HepG2 (cell line): ENCODE data around the gene FOCAD. TPM values are rescaled to one million over a fixed set of nuclear protein-coding genes. Genes with fewer than 3 reads are reported as not detected.

ENCODE experiments used
- ATAC-seq: fragments of 200-7000 bp; cut with Tn5 transposase; 3 replicates; pipeline ENCODE4 v1.9.1; 2020; ENCODE audit warnings: mild to moderate bottlenecking, moderate library complexity
- BruUV-seq: library from RNA; stranded (reverse); fragments of 400-500 nt; replicated peaks from 2 replicates; lab custom pipeline; 2021; lab: Mats Ljungman, UMichigan
- CTCF ChIA-PET: fragments of 300-600 bp; formaldehyde crosslinking; extraction: SDS; loops from one replicate; lab custom pipeline; 2021; ENCODE audit warnings: low total read pairs, inconsistent platforms, low intra/inter-chr PET ratio; lab: Yijun Ruan, JAX
- POLR2A ChIA-PET: fragments of 350-600 bp; sonication (Branson Sonifier 250); formaldehyde crosslinking; loops from one replicate; lab custom pipeline; 2020; ENCODE audit warnings: antibody characterized with exemption, inconsistent platforms; lab: Yijun Ruan, JAX
- DNase-seq: peaks from one replicate; pipeline ENCODE4 v3.0.0-alpha.2; 2015; ENCODE audit warnings: low spot score
- FAIRE-seq: peaks from 3 replicates; lab custom pipeline; 2011; peaks lifted over from hg19 to GRCh38; lab: Jason Lieb, UNC
- H2AFZ ChIP-seq: one replicate; pipeline ENCODE4 v1.6.1; 2011; ENCODE audit warnings: low read length, inconsistent platforms
- H3K27ac ChIP-seq: fragments of 300-600 bp; 3 replicates; pipeline ENCODE4 v1.8.0; 2011; ENCODE audit warnings: mixed run types, mild to moderate bottlenecking, mixed read lengths, low read length, inconsistent platforms; ENCODE audit not compliant: insufficient read depth; ENCODE audit errors: extremely low read length
- H3K27me3 ChIP-seq, 2 experiments: fragments of 200-600 bp in 1 of 2; 2 replicates in 1 of 2; 3 replicates in 1 of 2; pipeline versions ENCODE4 v1.6.0 to v1.8.0; 2011; ENCODE audit warnings: low read length in 2 of 2, mild to moderate bottlenecking in 2 of 2, moderate library complexity in 2 of 2, inconsistent platforms in 1 of 2; ENCODE audit not compliant: insufficient read depth in 2 of 2, control insufficient read depth in 1 of 2
- H3K36me3 ChIP-seq, 2 experiments: fragments of 200-600 bp in 1 of 2; replicated peaks in 1 of 2; 2 replicates in 1 of 2; 3 replicates in 1 of 2; pipeline versions ENCODE4 v1.5.1 to v1.8.0; 2011; ENCODE audit warnings: low read length in 2 of 2, inconsistent platforms in 1 of 2; ENCODE audit not compliant: insufficient read depth in 2 of 2, control insufficient read depth in 1 of 2
- H3K4me1 ChIP-seq: 2 replicates; pipeline ENCODE4 v1.5.1; 2012; ENCODE audit warnings: low read length, inconsistent platforms; ENCODE audit not compliant: insufficient read depth
- H3K4me2 ChIP-seq: 2 replicates; pipeline ENCODE4 v1.6.0; 2011; ENCODE audit warnings: low read depth, low read length, inconsistent platforms
- H3K4me3 ChIP-seq, 3 experiments: fragments of 200-600 bp in 1 of 3; sonication (generic), shearing (Covaris generic) in 1 of 3; replicated peaks in 1 of 3; 2 replicates each; pipeline ENCODE4 v1.5.1; 2011 to 2016; ENCODE audit warnings: low read length in 3 of 3, inconsistent platforms in 2 of 3, low read depth in 2 of 3, mild to moderate bottlenecking in 2 of 3, control low read depth in 1 of 3, mixed read lengths in 1 of 3; ENCODE audit not compliant: insufficient read depth in 1 of 3
- H3K79me2 ChIP-seq: one replicate; pipeline ENCODE4 v1.6.1; 2011; ENCODE audit warnings: low read length, inconsistent platforms; ENCODE audit not compliant: insufficient read depth
- H3K9ac ChIP-seq: 2 replicates; pipeline ENCODE4 v1.6.0; 2011; ENCODE audit warnings: mild to moderate bottlenecking, low read depth, low read length, inconsistent platforms; ENCODE audit not compliant: insufficient read depth
- H3K9me3 ChIP-seq: 2 replicates; pipeline ENCODE4 v1.5.1; 2012; ENCODE audit warnings: mild to moderate bottlenecking, low read length
- H4K20me1 ChIP-seq: 2 replicates; pipeline ENCODE4 v1.6.0; 2011; ENCODE audit warnings: inconsistent platforms, mild to moderate bottlenecking, low read length, moderate library complexity; ENCODE audit not compliant: insufficient read depth
- CC2D1A ChIP-seq: sonication (generic); formaldehyde crosslinking; IDR thresholded peaks from 2 replicates; pipeline ENCODE4 v1.8.1; 2023; ENCODE audit warnings: mild to moderate bottlenecking, missing genetic modification reagents
- CREB1 ChIP-seq, 2 experiments: fragments of 450-650 bp in 1 of 2; IDR thresholded peaks; 2 replicates each; pipeline ENCODE4 v1.6.1; 2016 to 2017; ENCODE audit warnings: control low read depth in 1 of 2, mild to moderate bottlenecking in 1 of 2, missing compliant biosample characterization in 1 of 2, missing genetic modification characterization in 1 of 2
- GATA4 ChIP-seq: sonication (generic); IDR thresholded peaks from 2 replicates; pipeline ENCODE4 v1.6.1; 2016; ENCODE audit warnings: antibody characterized with exemption, low read depth, borderline replicate concordance
- GPBP1L1 ChIP-seq: sonication (generic); formaldehyde crosslinking; IDR thresholded peaks from 2 replicates; pipeline ENCODE4 v1.5.0; 2020; ENCODE audit warnings: mild to moderate bottlenecking, missing genetic modification reagents
- MYC ChIP-seq: sonication (generic); formaldehyde crosslinking; IDR thresholded peaks from 2 replicates; pipeline ENCODE4 v1.9.0; 2021; ENCODE audit warnings: missing genetic modification reagents, borderline replicate concordance
- NPAS2 ChIP-seq: sonication (generic); formaldehyde crosslinking; IDR thresholded peaks from 2 replicates; pipeline ENCODE4 v1.8.0; 2022; ENCODE audit warnings: mild to moderate bottlenecking, missing genetic modification reagents, borderline replicate concordance
- PRDM15 ChIP-seq: sonication (generic); formaldehyde crosslinking; IDR thresholded peaks from 2 replicates; pipeline ENCODE4 v1.4.0; 2020; ENCODE audit warnings: missing genetic modification reagents
- SCMH1 ChIP-seq: sonication (generic); formaldehyde crosslinking; IDR thresholded peaks from 2 replicates; pipeline ENCODE4 v1.9.0; 2021; ENCODE audit warnings: missing genetic modification reagents, mild to moderate bottlenecking, borderline replicate concordance
- SP4 ChIP-seq: sonication (generic); formaldehyde crosslinking; IDR thresholded peaks from 2 replicates; pipeline ENCODE4 v1.8.1; 2023; ENCODE audit warnings: mild to moderate bottlenecking, missing genetic modification reagents
- SRSF1 ChIP-seq: fragments of 200-400 bp; formaldehyde crosslinking; optimal IDR thresholded peaks from 2 replicates; pipeline ENCODE3; 2017; ENCODE audit warnings: mild to moderate bottlenecking, low read depth, low read length, moderate library complexity
- SRY ChIP-seq: sonication (generic); formaldehyde crosslinking; IDR thresholded peaks from 2 replicates; pipeline ENCODE4 v1.8.0; 2022; ENCODE audit warnings: mild to moderate bottlenecking, missing genetic modification reagents
- TOPORS ChIP-seq: sonication (generic); formaldehyde crosslinking; IDR thresholded peaks from 2 replicates; pipeline ENCODE4 v1.8.0; 2023; ENCODE audit warnings: mild to moderate bottlenecking, missing genetic modification reagents
- ZFP41 ChIP-seq: sonication (generic); formaldehyde crosslinking; IDR thresholded peaks from 2 replicates; pipeline ENCODE4 v1.4.0; 2020; ENCODE audit warnings: mild to moderate bottlenecking, missing genetic modification reagents, borderline replicate concordance
- ZNF138 ChIP-seq: sonication (generic); formaldehyde crosslinking; IDR thresholded peaks from 2 replicates; pipeline ENCODE4 v1.5.0; 2020; ENCODE audit warnings: mild to moderate bottlenecking, low read depth, missing genetic modification reagents
- ZNF343 ChIP-seq: sonication (generic); formaldehyde crosslinking; IDR thresholded peaks from 2 replicates; pipeline ENCODE4 v1.4.0; 2020; ENCODE audit warnings: mild to moderate bottlenecking, missing genetic modification reagents
- ZNF564 ChIP-seq: sonication (generic); formaldehyde crosslinking; IDR thresholded peaks from 2 replicates; pipeline ENCODE4 v1.8.1; 2023; ENCODE audit warnings: mild to moderate bottlenecking, missing genetic modification reagents
- ZNF644 ChIP-seq: IDR thresholded peaks from 2 replicates; pipeline ENCODE4 v1.6.1; 2016; ENCODE audit warnings: low read depth
- ZNF749 ChIP-seq: sonication (generic); formaldehyde crosslinking; IDR thresholded peaks from 2 replicates; pipeline ENCODE4 v1.8.0; 2022; ENCODE audit warnings: mild to moderate bottlenecking, missing genetic modification reagents, moderate library complexity, borderline replicate concordance
- WGBS: methylation state at CpG from one replicate; pipeline ENCODE4 v1.1.6; 2017; ENCODE audit warnings: low lambda C conversion rate; 5-methylcytosine and 5-hydroxymethylcytosine counted together
- in situ Hi-C: cut with HindIII; loops from 2 replicates; pipeline ENCODE4 v1.10.0; 2017; ENCODE audit warnings: low pct_unique_long_range_greater_than_20kb; ENCODE audit not compliant: extremely low pct_ligation_motif_present
- intact Hi-C: fragments of 100-400 bp; cut with micrococcal nuclease; formaldehyde crosslinking; loops from one replicate; pipeline ENCODE4 v1.10.0; 2022; ENCODE audit not compliant: unreplicated experiment
- polyA plus RNA-seq, 8 experiments: library from polyadenylated mRNA; depleted of rRNA in 3 of 8; stranded (reverse) in 7 of 8; unstranded in 1 of 8; fragments of >200 nt; fragmentation: Illumina TruSeq in 4 of 8; extraction: Trizol in 4 of 8; gene quantifications; 2 replicates each; pipeline versions ENCODE4 v1.2.1 to v1.2.3, GENCODE V29; 2011 to 2016; ENCODE audit warnings: low read depth in 4 of 8, missing spikeins in 1 of 8, mixed read lengths in 1 of 8; ENCODE audit not compliant: insufficient read depth in 1 of 8
- total RNA-seq, 5 experiments: library from RNA; depleted of rRNA; stranded (reverse); fragments of >200 nt; fragmentation: Illumina TruSeq; extraction: Trizol; gene quantifications; 2 replicates each; pipeline ENCODE4 v1.2.3, GENCODE V29; 2016; ENCODE audit warnings: low read depth in 1 of 5

Gene FOCAD
- total and polyA plus RNA-seq, 2 of the 13 experiments (the other 11 are each of a cell fraction or from before 2014, with no cell fraction given), result 18.0 to 31.1 TPM

- no peak overlapping the region for H3K27ac ChIP-seq
- CTCF ChIA-PET, result no interaction called here
- POLR2A ChIA-PET, result no interaction called here
- no peak for FAIRE-seq
- no peak for ATAC-seq
- no peaks in the 10 kb centered on the region for H3K79me2 ChIP-seq
- H3K36me3 ChIP-seq, result no peaks in the 10 kb centered on the region
- in situ Hi-C loops, result no loop called here
- no peak for DNase-seq
- H2AFZ ChIP-seq, result no peak overlapping the region
- BruUV-seq, result no TSS peak
- WGBS, result 83% methylated on average over 5 of the region's 5 CpGs
- no peaks in the 10 kb centered on the region for H3K27me3 ChIP-seq
- no peak overlapping the region for H3K4me3 ChIP-seq
- no peak overlapping the region for H3K9ac ChIP-seq
- no peaks in the 10 kb centered on the region for H3K4me1 ChIP-seq
- no peak overlapping the region for H3K4me2 ChIP-seq
- H4K20me1 ChIP-seq, result no peaks in the 10 kb centered on the region
- H3K9me3 ChIP-seq, result no peaks in the 10 kb centered on the region
- no peak for TF ChIP-seq NPAS2 (CRISPR knock-in tag)
- no peak for TF ChIP-seq TOPORS (CRISPR knock-in tag)
- no peak for TF ChIP-seq ZNF343 (CRISPR knock-in tag)
- no peak for TF ChIP-seq CC2D1A (CRISPR knock-in tag)
- no peak for TF ChIP-seq ZNF564 (CRISPR knock-in tag)
- TF ChIP-seq ZNF644, result no peak
- TF ChIP-seq ZNF749, result no peak
- TF ChIP-seq PRDM15 (CRISPR knock-in tag), result no peak
- TF ChIP-seq ZFP41 (CRISPR knock-in tag), result no peak
- no peak for TF ChIP-seq GPBP1L1
- no peak for TF ChIP-seq ZNF138 (CRISPR knock-in tag)
- no peak for TF ChIP-seq GATA4
- TF ChIP-seq SCMH1 (CRISPR knock-in tag), result no peak
- TF ChIP-seq MYC, result no peak
- TF ChIP-seq SP4 (CRISPR knock-in tag), result no peak
- TF ChIP-seq CREB1 (IDR thresholded peaks at IDR 0.05), result no peak
- TF ChIP-seq CREB1 (CRISPR knock-in tag; IDR thresholded peaks at IDR 0.05), result no peak
- no peak for TF ChIP-seq SRSF1
- TF ChIP-seq SRY (CRISPR knock-in tag), result no peak
- TF ChIP-seq, all 625 proteins: peak for 0
- intact Hi-C loops, result no loop called here
Observed at GRCh38 chr9:21015129-21015815, 331.2 kb downstream of the FOCAD start.
